ENCODE results near the gene LEP. TPM values are rescaled to one million over a fixed set of nuclear protein-coding genes. Genes with fewer than 3 reads are reported as not detected.

LEP gene
- total RNA-seq, 1 experiment from 2014 or later = not detected

DNA sequence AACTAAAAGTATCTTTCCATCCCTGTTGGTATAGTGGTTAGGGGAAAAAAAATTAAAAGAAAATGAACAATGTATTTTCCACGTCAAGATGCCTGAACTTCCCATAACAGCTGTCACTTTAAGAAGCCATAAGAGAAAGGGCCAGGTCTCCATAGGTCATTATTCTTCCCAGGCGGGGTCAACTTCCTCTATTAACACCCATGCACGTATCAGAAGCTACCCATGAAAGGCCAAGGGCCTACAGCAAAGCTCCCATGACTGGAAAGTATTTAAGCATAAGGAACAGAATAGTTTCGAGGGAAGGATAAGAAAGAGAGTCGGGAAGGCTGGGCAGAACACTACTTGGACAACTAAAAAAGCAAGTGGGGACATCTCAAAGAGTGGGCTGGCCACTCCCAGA lies 62.6 kb downstream of the LEP start:
- ChIA-PET POLR2A (no interaction called here), CTCF (interaction anchor here (1.4 kb wide), 1 partner anchor 19 kb away, joined by 8 read pairs; no protein-coding TSS in a partner anchor)
- no peak for TF ChIP-seq CTCF (IDR thresholded peaks at IDR 0.05; ENCODE audit: unreplicated experiment)
- Mint-ChIP-seq H3K27ac (ENCODE audit: low read depth, unreplicated experiment) (no peak overlapping the region), H3K36me3 (ENCODE audit: insufficient read depth, unreplicated experiment) (peaks cover 54% of the 10 kb centered on the region), H3K27me3 (ENCODE audit: insufficient read depth, unreplicated experiment) (no peaks in the 10 kb centered on the region), H3K9me3 (ENCODE audit: unreplicated experiment) (no peaks in the 10 kb centered on the region), H3K4me1 (ENCODE audit: insufficient read depth, unreplicated experiment) (no peaks in the 10 kb centered on the region), H3K4me3 (ENCODE audit: unreplicated experiment) (no peak overlapping the region)
- intact Hi-C loops (cut with micrococcal nuclease) = no loop called here
- no peak for DNase-seq (ENCODE audit: unreplicated experiment)
- BruUV-seq (replicated peaks) = no TSS peak

GRCh38 chr7:128304212-128304611 lies 63.1 kb downstream of the LEP start:
- Mint-ChIP-seq H3K36me3 (ENCODE audit: insufficient read depth, unreplicated experiment) (peaks cover 56% of the 10 kb centered on the region), H3K27ac (ENCODE audit: low read depth, unreplicated experiment) (no peak overlapping the region), H3K27me3 (ENCODE audit: insufficient read depth, unreplicated experiment) (no peaks in the 10 kb centered on the region), H3K4me1 (ENCODE audit: insufficient read depth, unreplicated experiment) (no peaks in the 10 kb centered on the region), H3K4me3 (ENCODE audit: unreplicated experiment) (no peak overlapping the region), H3K9me3 (ENCODE audit: unreplicated experiment) (no peaks in the 10 kb centered on the region)
- DNase-seq (ENCODE audit: unreplicated experiment) = no peak
- intact Hi-C loops (cut with micrococcal nuclease) = no loop called here
- BruUV-seq (replicated peaks) = no TSS peak
- TF ChIP-seq CTCF (IDR thresholded peaks at IDR 0.05; ENCODE audit: unreplicated experiment) = no peak
- CTCF ChIA-PET = interaction anchor here (0.6 to 1.4 kb wide), 2 partner anchors 18 to 328 kb away, joined by 3 to 8 read pairs; no protein-coding TSS in a partner anchor
- POLR2A ChIA-PET = interaction anchor here (0.6 kb wide), 1 partner anchor 10 kb away, joined by 3 read pairs; no protein-coding TSS in a partner anchor

DNA sequence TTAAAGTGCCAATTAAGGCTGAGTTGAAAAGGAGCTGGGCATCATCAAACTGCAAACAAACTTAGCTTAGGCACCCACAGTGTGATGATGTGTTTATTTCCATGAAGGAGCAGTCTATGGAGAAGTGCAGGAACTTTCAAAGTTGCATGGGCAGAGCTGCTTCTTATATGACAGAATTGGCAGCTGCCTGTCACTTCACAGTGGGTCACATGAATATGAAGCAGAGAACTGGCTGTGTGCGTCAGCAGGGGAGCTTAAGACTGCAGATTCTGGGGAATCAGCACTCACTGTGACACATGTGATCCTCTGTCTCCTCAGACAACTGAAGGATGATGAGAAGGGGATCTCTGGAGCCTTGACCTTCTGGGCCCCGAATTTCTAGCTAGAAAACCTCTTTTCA lies 66.0 kb downstream of the LEP start:
- POLR2A ChIA-PET = no interaction called here
- Mint-ChIP-seq H3K4me1 (ENCODE audit: insufficient read depth, unreplicated experiment) (no peaks in the 10 kb centered on the region), H3K4me3 (ENCODE audit: unreplicated experiment) (no peak overlapping the region), H3K27ac (ENCODE audit: low read depth, unreplicated experiment) (no peak overlapping the region), H3K27me3 (ENCODE audit: insufficient read depth, unreplicated experiment) (no peaks in the 10 kb centered on the region), H3K9me3 (ENCODE audit: unreplicated experiment) (no peaks in the 10 kb centered on the region), H3K36me3 (ENCODE audit: insufficient read depth, unreplicated experiment) (peaks cover 78% of the 10 kb centered on the region)
- no peak for DNase-seq (ENCODE audit: unreplicated experiment)
- no TSS peak for BruUV-seq (replicated peaks)
- CTCF ChIA-PET = interaction anchor here (0.9 to 2.3 kb wide), 4 partner anchors 15 to 89 kb away, joined by 3 to 10 read pairs (median 4); no protein-coding TSS in a partner anchor
- intact Hi-C loops (cut with micrococcal nuclease) = no loop called here
- TF ChIP-seq CTCF (IDR thresholded peaks at IDR 0.05; ENCODE audit: unreplicated experiment) = no peak

Small RNA genes within 50 kb of the gene (microRNA-seq; reads per million reads assigned to microRNA genes)
- not detected for gene MIR129-1

Other genes starting within 250 kb of the LEP start
- gene LRRC4, start 209.8 kb upstream of the LEP start, total RNA-seq (2022) = not detected in 2 replicates
- 61.5 and 63.8 TPM in 2 replicates for gene RBM28, start 102.6 kb downstream of the LEP start, total RNA-seq (2022)
- not detected in 2 replicates for gene PRRT4, start 120.4 kb downstream of the LEP start, total RNA-seq (2022)
- 66.4 and 74.0 TPM in 2 replicates for gene IMPDH1, start 168.7 kb downstream of the LEP start, total RNA-seq (2022)
- gene HILPDA, start 214.6 kb downstream of the LEP start, total RNA-seq (2022) = 6.2 and 8.3 TPM in 2 replicates
- gene METTL2B, start 235.5 kb downstream of the LEP start, total RNA-seq (2022) = 34.6 and 49.7 TPM in 2 replicates